GM23338 (cell line): Measurements from ENCODE around the gene GKN2.

Source experiments
- CREB1 ChIP-seq: fragments of 250-450 bp; sonication (Bioruptor Pico); IDR thresholded peaks from 2 replicates; pipeline ENCODE4 v1.5.0; 2020; ENCODE audit warnings: low read depth, mild to moderate bottlenecking, moderate library complexity
- CTCF ChIP-seq, 2 experiments: fragments of 200-600 bp in 1 of 2; sonication (generic) in 1 of 2; conservative IDR thresholded peaks; 2 replicates each; pipeline versions ENCODE4 v1.5.1 to v1.6.1; 2016 to 2017; ENCODE audit warnings: antibody characterized with exemption in 2 of 2, low read depth in 2 of 2, mild to moderate bottlenecking in 2 of 2, moderate library complexity in 1 of 2
- ETS1 ChIP-seq: IDR thresholded peaks from 2 replicates; pipeline ENCODE4 v1.6.1; 2016; ENCODE audit warnings: antibody characterized with exemption
- EZH2 ChIP-seq: fragments of 200-600 bp; sonication (generic); IDR thresholded peaks from one replicate; pipeline ENCODE4 v1.8.0; 2017; ENCODE audit warnings: antibody characterized with exemption, mild to moderate bottlenecking, low read depth; ENCODE audit not compliant: unreplicated experiment
- EZH2phosphoT487 ChIP-seq: fragments of 200-600 bp; sonication (generic); IDR thresholded peaks from one replicate; pipeline ENCODE4 v1.8.1; 2018; ENCODE audit warnings: antibody characterized with exemption; ENCODE audit not compliant: unreplicated experiment
- JUNB ChIP-seq: IDR thresholded peaks from one replicate; pipeline ENCODE4 v1.6.1; 2016; ENCODE audit warnings: antibody characterized with exemption; ENCODE audit not compliant: unreplicated experiment
- NANOG ChIP-seq: IDR thresholded peaks from 2 replicates; pipeline ENCODE4 v1.6.1; 2016; ENCODE audit warnings: antibody characterized with exemption, borderline replicate concordance
- POLR2AphosphoS5 ChIP-seq: IDR thresholded peaks from 2 replicates; pipeline ENCODE4 v1.6.1; 2016; ENCODE audit warnings: antibody characterized with exemption, low read depth
- REST ChIP-seq: IDR thresholded peaks from one replicate; pipeline ENCODE4 v1.6.1; 2018; ENCODE audit warnings: antibody characterized with exemption; ENCODE audit not compliant: unreplicated experiment
- ZNF114 ChIP-seq: fragments of 250-450 bp; sonication (Bioruptor Pico); IDR thresholded peaks from 2 replicates; pipeline ENCODE4 v1.5.0; 2020; ENCODE audit warnings: mild to moderate bottlenecking, moderate library complexity
- ZNF331 ChIP-seq: fragments of 250-450 bp; sonication (Bioruptor Pico); IDR thresholded peaks from 2 replicates; pipeline ENCODE4 v1.5.0; 2020; ENCODE audit warnings: low read depth, mild to moderate bottlenecking, moderate library complexity

GRCh38 chr2:68969736-68970490, 17.2 kb upstream of the GKN2 start:
- TF ChIP-seq REST (no peak), ZNF114 (CRISPR knock-in tag) (no peak), CTCF (conservative IDR thresholded peaks at IDR 0.05; ENCODE audit: low read depth in 2 of 2) (no peak), CREB1 (CRISPR knock-in tag) (no peak), EZH2phosphoT487 (no peak), EZH2 (no peak), JUNB (no peak), POLR2AphosphoS5 (no peak), ETS1 (no peak), ZNF331 (CRISPR knock-in tag) (no peak), NANOG (no peak)
